DOHH2 (cell line): ENCODE measurements around the gene TPBGL.

Source experiments
- H3F3A ChIP-seq: fragments of 200-600 bp; sonication (generic), shearing (Covaris generic); 2 replicates; pipeline ENCODE4 v1.6.0; 2016; ENCODE audit warnings: antibody characterized with exemption, mild to moderate bottlenecking; ENCODE audit not compliant: control insufficient read depth, insufficient read depth
- H3K27ac ChIP-seq: fragments of 200-600 bp; sonication (generic); 2 replicates; pipeline ENCODE4 v1.5.1; 2014; ENCODE audit warnings: low read depth, mild to moderate bottlenecking, low read length, moderate library complexity
- H3K27me3 ChIP-seq: fragments of 200-600 bp; sonication (generic); 2 replicates; pipeline ENCODE4 v1.6.1; 2014; ENCODE audit warnings: mild to moderate bottlenecking, low read length, mixed read lengths; ENCODE audit not compliant: control insufficient read depth
- H3K36me3 ChIP-seq: fragments of 200-600 bp; sonication (generic); 2 replicates; pipeline ENCODE4 v1.6.1; 2014; ENCODE audit warnings: mild to moderate bottlenecking, low read length, moderate library complexity, mixed read lengths; ENCODE audit not compliant: control insufficient read depth
- H3K4me1 ChIP-seq: fragments of 200-600 bp; sonication (generic); 2 replicates; pipeline ENCODE4 v1.6.1; 2014; ENCODE audit warnings: mild to moderate bottlenecking, low read length, mixed read lengths; ENCODE audit not compliant: control insufficient read depth
- H3K4me2 ChIP-seq: fragments of 200-600 bp; sonication (generic); 2 replicates; pipeline ENCODE4 v1.6.0; 2014; ENCODE audit warnings: mild to moderate bottlenecking, low read length, moderate library complexity
- H3K4me3 ChIP-seq: fragments of 200-600 bp; sonication (generic); 2 replicates; pipeline ENCODE4 v1.5.1; 2014; ENCODE audit warnings: mild to moderate bottlenecking, low read length, mixed read lengths
- H3K79me2 ChIP-seq: fragments of 200-600 bp; sonication (generic); 2 replicates; pipeline ENCODE4 v1.6.1; 2014; ENCODE audit warnings: mild to moderate bottlenecking, low read length, mixed read lengths; ENCODE audit not compliant: control insufficient read depth
- H3K9me2 ChIP-seq: fragments of 200-600 bp; sonication (generic); replicated peaks from 2 replicates; pipeline ENCODE4 v1.6.1; 2014; ENCODE audit warnings: mild to moderate bottlenecking, low read length, mixed read lengths; ENCODE audit not compliant: control insufficient read depth
- H3K9me3 ChIP-seq: fragments of 200-600 bp; sonication (generic); 2 replicates; pipeline ENCODE4 v1.6.1; 2014; ENCODE audit warnings: antibody characterized with exemption, low read length, mixed read lengths; ENCODE audit not compliant: control insufficient read depth, insufficient read depth
- H4K20me1 ChIP-seq: fragments of 200-600 bp; sonication (generic); 2 replicates; pipeline ENCODE4 v1.6.0; 2014; ENCODE audit warnings: low read depth, mild to moderate bottlenecking, antibody characterized with exemption, low read length, moderate library complexity; ENCODE audit not compliant: control insufficient read depth, insufficient read depth
- CTCF ChIP-seq: fragments of 200-600 bp; sonication (generic); IDR thresholded peaks from one replicate; pipeline ENCODE4 v1.5.1; 2014; ENCODE audit warnings: antibody characterized with exemption, mild to moderate bottlenecking, low read depth, low read length; ENCODE audit not compliant: poor library complexity, severe bottlenecking
- EZH2phosphoT487 ChIP-seq: fragments of 200-600 bp; sonication (generic); IDR thresholded peaks from 2 replicates; pipeline ENCODE4 v1.6.1; 2017; ENCODE audit warnings: borderline replicate concordance, mild to moderate bottlenecking, antibody characterized with exemption, low read length, moderate library complexity, mixed read lengths

Gene TPBGL

GRCh38 chr11:75277991-75278790 is 37.6 kb downstream of the TPBGL start:
- Histone ChIP-seq H3K79me2 (no peaks in the 10 kb centered on the region), H3K36me3 (no peaks in the 10 kb centered on the region), H3K9me3 (no peaks in the 10 kb centered on the region), H3K27ac (no peak overlapping the region), H4K20me1 (no peaks in the 10 kb centered on the region), H3K9me2 (no peaks in the 10 kb centered on the region), H3K4me2 (no peak overlapping the region), H3K4me3 (no peak overlapping the region), H3K4me1 (no peaks in the 10 kb centered on the region), H3K27me3 (no peaks in the 10 kb centered on the region), H3F3A (no peaks in the 10 kb centered on the region)
- TF ChIP-seq EZH2phosphoT487 (no peak), CTCF (no peak)

GRCh38 chr11:75279273-75279672 is 38.7 kb downstream of the TPBGL start:
- Histone ChIP-seq H3K79me2 (no peaks in the 10 kb centered on the region), H3K27me3 (no peaks in the 10 kb centered on the region), H3K9me2 (no peaks in the 10 kb centered on the region), H3K9me3 (no peaks in the 10 kb centered on the region), H3K4me3 (no peak overlapping the region), H3K4me2 (no peak overlapping the region), H3K27ac (no peak overlapping the region), H3F3A (no peaks in the 10 kb centered on the region), H4K20me1 (no peaks in the 10 kb centered on the region), H3K36me3 (no peaks in the 10 kb centered on the region), H3K4me1 (no peaks in the 10 kb centered on the region)
- no peak for TF ChIP-seq CTCF
- no peak for TF ChIP-seq EZH2phosphoT487

- Histone ChIP-seq H3K4me1 (no peaks in the 10 kb centered on the region), H3K9me3 (no peaks in the 10 kb centered on the region), H4K20me1 (no peaks in the 10 kb centered on the region), H3K36me3 (no peaks in the 10 kb centered on the region), H3K4me2 (no peak overlapping the region), H3F3A (no peaks in the 10 kb centered on the region), H3K27me3 (no peaks in the 10 kb centered on the region), H3K79me2 (no peaks in the 10 kb centered on the region), H3K27ac (no peak overlapping the region), H3K9me2 (no peaks in the 10 kb centered on the region), H3K4me3 (no peak overlapping the region)
- TF ChIP-seq EZH2phosphoT487 = no peak
- peak; percentile 92 for TF ChIP-seq CTCF
Observed at GRCh38 chr11:75280227-75280701, 39.7 kb downstream of the TPBGL start.
